SK-N-SH (cell line): ENCODE data around the gene ACKR3. TPM values are rescaled to one million over a fixed set of nuclear protein-coding genes. Genes with fewer than 3 reads are reported as not detected.

ENCODE experiments used
- CTCF ChIA-PET: fragments of 300-600, 350-600 bp; formaldehyde crosslinking; extraction: SDS; loops from one replicate; lab custom pipeline; 2021; lab: Yijun Ruan, JAX
- POLR2A ChIA-PET: fragments of 350-600 bp; sonication (Branson Sonifier 250); formaldehyde crosslinking; extraction: SDS; loops from one replicate; lab custom pipeline; 2020; ENCODE audit warnings: antibody characterized with exemption, inconsistent platforms; lab: Yijun Ruan, JAX
- DNase-seq: peaks from one replicate; pipeline ENCODE4 v3.0.0; 2012
- H2AFZ ChIP-seq: fragments of 200-600 bp; sonication (generic); 2 replicates; pipeline ENCODE4 v1.8.1; 2016; ENCODE audit warnings: antibody characterized with exemption, mild to moderate bottlenecking, low read depth
- H3F3A ChIP-seq: fragments of 200-600 bp; sonication (generic); replicated peaks from 2 replicates; pipeline ENCODE3; 2016; ENCODE audit warnings: antibody characterized with exemption, mild to moderate bottlenecking; ENCODE audit not compliant: insufficient read depth
- H3K27ac ChIP-seq, 2 experiments: fragments of 200-500 bp in 1 of 2; fragments of 200-600 bp in 1 of 2; sonication (Bioruptor generic) in 1 of 2; sonication (generic), shearing (Covaris generic) in 1 of 2; 2 replicates each; pipeline versions ENCODE4 v1.5.1 to v1.6.1; 2014 to 2016; ENCODE audit warnings: low read depth in 2 of 2, inconsistent platforms in 1 of 2, low read length in 1 of 2, mild to moderate bottlenecking in 1 of 2, mixed read lengths in 1 of 2
- H3K27me3 ChIP-seq: fragments of 200-600 bp; sonication (generic), shearing (Covaris generic); 2 replicates; pipeline ENCODE4 v1.6.1; 2016; ENCODE audit warnings: mixed run types; ENCODE audit not compliant: insufficient read depth
- H3K36me3 ChIP-seq, 2 experiments: fragments of 200-500 bp in 1 of 2; fragments of 200-600 bp in 1 of 2; sonication (Bioruptor generic) in 1 of 2; sonication (generic) in 1 of 2; replicated peaks in 1 of 2; 2 replicates each; pipeline versions ENCODE3 to v1.5.1; 2014 to 2016; ENCODE audit warnings: low read length in 1 of 2, mild to moderate bottlenecking in 1 of 2; ENCODE audit not compliant: insufficient read depth in 2 of 2, control insufficient read depth in 1 of 2
- H3K4me1 ChIP-seq, 2 experiments: fragments of 200-500 bp in 1 of 2; fragments of 200-600 bp in 1 of 2; sonication (Bioruptor generic) in 1 of 2; sonication (generic), shearing (Covaris generic) in 1 of 2; 2 replicates each; pipeline versions ENCODE4 v1.5.1 to v1.6.1; 2014 to 2016; ENCODE audit warnings: low read depth in 1 of 2, low read length in 1 of 2, mixed run types in 1 of 2; ENCODE audit not compliant: insufficient read depth in 2 of 2, control insufficient read depth in 1 of 2
- H3K4me2 ChIP-seq: fragments of 200-600 bp; sonication (generic), shearing (Covaris generic); 2 replicates; pipeline ENCODE4 v1.6.1; 2017; ENCODE audit warnings: mixed run types
- H3K4me3 ChIP-seq, 2 experiments: fragments of 200-500 bp in 1 of 2; fragments of 200-600 bp in 1 of 2; sonication (Bioruptor generic) in 1 of 2; sonication (generic), shearing (Covaris generic) in 1 of 2; 2 replicates each; pipeline versions ENCODE4 v1.5.1 to v1.8.1; 2014 to 2016; ENCODE audit warnings: low read depth in 2 of 2, inconsistent platforms in 1 of 2, low read length in 1 of 2, mild to moderate bottlenecking in 1 of 2, mixed read lengths in 1 of 2, moderate library complexity in 1 of 2
- H3K79me2 ChIP-seq: fragments of 200-600 bp; sonication (generic); 2 replicates; pipeline ENCODE4 v1.8.1; 2017; ENCODE audit warnings: mild to moderate bottlenecking; ENCODE audit not compliant: insufficient read depth
- H3K9ac ChIP-seq: fragments of 200-600 bp; sonication (generic); 2 replicates; pipeline ENCODE4 v1.6.1; 2017; ENCODE audit warnings: mixed run types
- H3K9me2 ChIP-seq: fragments of 200-600 bp; sonication (generic); 2 replicates; pipeline ENCODE4 v1.6.1; 2017; ENCODE audit warnings: mixed run types
- H3K9me3 ChIP-seq: fragments of 200-600 bp; sonication (generic); 2 replicates; pipeline ENCODE4 v1.6.1; 2017; ENCODE audit warnings: mixed run types, mild to moderate bottlenecking, moderate library complexity
- H4K20me1 ChIP-seq: fragments of 200-600 bp; sonication (generic); 2 replicates; pipeline ENCODE4 v1.6.1; 2017; ENCODE audit warnings: mild to moderate bottlenecking, mixed run types; ENCODE audit not compliant: insufficient read depth
- CHD2 ChIP-seq: fragments of 150-350 bp; IDR thresholded peaks from 2 replicates; pipeline ENCODE4 v1.6.1; 2018; ENCODE audit warnings: low read length; ENCODE audit not compliant: partially characterized antibody
- ELF1 ChIP-seq: IDR thresholded peaks from 2 replicates; pipeline ENCODE4 v1.4.0; 2012
- FOXM1 ChIP-seq: IDR thresholded peaks from 2 replicates; pipeline ENCODE4 v1.4.0; 2012; ENCODE audit warnings: low read depth, mild to moderate bottlenecking
- GATA2 ChIP-seq: sonication (generic); formaldehyde crosslinking; IDR thresholded peaks from 2 replicates; pipeline ENCODE4 v1.5.0; 2020; ENCODE audit warnings: mild to moderate bottlenecking, missing genetic modification reagents
- NFIC ChIP-seq: IDR thresholded peaks from 2 replicates; pipeline ENCODE4 v1.4.0; 2012; ENCODE audit warnings: borderline replicate concordance
- NRF1 ChIP-seq: IDR thresholded peaks from 2 replicates; pipeline ENCODE4 v1.6.1; 2012; ENCODE audit warnings: low read depth, mild to moderate bottlenecking, low read length
- PBX3 ChIP-seq: IDR thresholded peaks from 2 replicates; pipeline ENCODE4; 2012
- RAD21 ChIP-seq: IDR thresholded peaks from 2 replicates; pipeline ENCODE4 v1.6.1; 2012; ENCODE audit warnings: mild to moderate bottlenecking, low read length
- SMC3 ChIP-seq: IDR thresholded peaks from 2 replicates; pipeline ENCODE4 v1.6.1; 2012; ENCODE audit warnings: low read depth, low read length, improper control_type of control experiment
- TAF1 ChIP-seq: IDR thresholded peaks from 2 replicates; pipeline ENCODE4 v1.6.1; 2012; ENCODE audit warnings: low read depth, mild to moderate bottlenecking, low read length, moderate library complexity, borderline replicate concordance
- USF2 ChIP-seq: fragments of 150-350 bp; IDR thresholded peaks from 2 replicates; pipeline ENCODE4 v1.6.1; 2017; ENCODE audit warnings: antibody characterized with exemption, low read length, low read depth, borderline replicate concordance
- WGBS: methylation state at CpG from one replicate; pipeline ENCODE4 v1.1.6; 2017; ENCODE audit warnings: low lambda C conversion rate; 5-methylcytosine and 5-hydroxymethylcytosine counted together
- polyA plus RNA-seq, 3 experiments: library from polyadenylated mRNA; depleted of rRNA; stranded (reverse); fragments of >200 nt; gene quantifications; 2 replicates each; pipeline ENCODE4 v1.2.3, GENCODE V29; 2012
- TF ChIP-seq, protein P1 (sequence below): fragments of 200-600 bp; sonication (generic); IDR thresholded peaks from 2 replicates; pipeline ENCODE4 v1.6.1; 2017; ENCODE audit warnings: antibody characterized with exemption, mild to moderate bottlenecking, moderate library complexity
- TF ChIP-seq, protein P2 (sequence below): IDR thresholded peaks from 2 replicates; pipeline ENCODE4 v1.6.1; 2012; ENCODE audit warnings: mild to moderate bottlenecking, low read depth, low read length, moderate library complexity
- TF ChIP-seq, protein P3 (sequence below): IDR thresholded peaks from 2 replicates; pipeline ENCODE4 v1.4.0; 2012; ENCODE audit warnings: low read depth, borderline replicate concordance
- TF ChIP-seq, protein P4 (sequence below): IDR thresholded peaks from 2 replicates; pipeline ENCODE4 v1.4.0; 2012; ENCODE audit warnings: low read depth

Gene ACKR3
- polyA plus RNA-seq, 1 of the 3 experiments (the other 2 are of a cell fraction): not detected

GRCh38 chr2:236541008-236541562 is 28.5 kb upstream of the ACKR3 start:
- ChIA-PET CTCF (no interaction called here), POLR2A (no interaction called here)
- Histone ChIP-seq H3K9me2 (no peaks in the 10 kb centered on the region), H3K9ac (no peak overlapping the region), H4K20me1 (no peaks in the 10 kb centered on the region), H3K4me3 (no peak overlapping the region), H3K9me3 (no peaks in the 10 kb centered on the region), H3F3A (no peaks in the 10 kb centered on the region), H2AFZ (no peak overlapping the region), H3K27ac (no peak overlapping the region), H3K4me1 (no peaks in the 10 kb centered on the region), H3K36me3 (no peaks in the 10 kb centered on the region), H3K27me3 (peaks cover 5% of the 10 kb centered on the region; the same call in 1 of the 2 replicates), H3K79me2 (no peaks in the 10 kb centered on the region), H3K4me2 (no peak overlapping the region)
- no peak for DNase-seq
- WGBS: 14% methylated on average over 4 of the region's 4 CpGs
- TF ChIP-seq, protein P1, sequence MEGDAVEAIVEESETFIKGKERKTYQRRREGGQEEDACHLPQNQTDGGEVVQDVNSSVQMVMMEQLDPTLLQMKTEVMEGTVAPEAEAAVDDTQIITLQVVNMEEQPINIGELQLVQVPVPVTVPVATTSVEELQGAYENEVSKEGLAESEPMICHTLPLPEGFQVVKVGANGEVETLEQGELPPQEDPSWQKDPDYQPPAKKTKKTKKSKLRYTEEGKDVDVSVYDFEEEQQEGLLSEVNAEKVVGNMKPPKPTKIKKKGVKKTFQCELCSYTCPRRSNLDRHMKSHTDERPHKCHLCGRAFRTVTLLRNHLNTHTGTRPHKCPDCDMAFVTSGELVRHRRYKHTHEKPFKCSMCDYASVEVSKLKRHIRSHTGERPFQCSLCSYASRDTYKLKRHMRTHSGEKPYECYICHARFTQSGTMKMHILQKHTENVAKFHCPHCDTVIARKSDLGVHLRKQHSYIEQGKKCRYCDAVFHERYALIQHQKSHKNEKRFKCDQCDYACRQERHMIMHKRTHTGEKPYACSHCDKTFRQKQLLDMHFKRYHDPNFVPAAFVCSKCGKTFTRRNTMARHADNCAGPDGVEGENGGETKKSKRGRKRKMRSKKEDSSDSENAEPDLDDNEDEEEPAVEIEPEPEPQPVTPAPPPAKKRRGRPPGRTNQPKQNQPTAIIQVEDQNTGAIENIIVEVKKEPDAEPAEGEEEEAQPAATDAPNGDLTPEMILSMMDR: no peak
- TF ChIP-seq FOXM1 (no peak), NRF1 (no peak), TAF1 (no peak), NFIC (no peak), CHD2 (no peak), GATA2 (no peak), USF2 (no peak), ELF1 (no peak), RAD21 (no peak), SMC3 (no peak), PBX3 (no peak)
- TF ChIP-seq, protein P2, sequence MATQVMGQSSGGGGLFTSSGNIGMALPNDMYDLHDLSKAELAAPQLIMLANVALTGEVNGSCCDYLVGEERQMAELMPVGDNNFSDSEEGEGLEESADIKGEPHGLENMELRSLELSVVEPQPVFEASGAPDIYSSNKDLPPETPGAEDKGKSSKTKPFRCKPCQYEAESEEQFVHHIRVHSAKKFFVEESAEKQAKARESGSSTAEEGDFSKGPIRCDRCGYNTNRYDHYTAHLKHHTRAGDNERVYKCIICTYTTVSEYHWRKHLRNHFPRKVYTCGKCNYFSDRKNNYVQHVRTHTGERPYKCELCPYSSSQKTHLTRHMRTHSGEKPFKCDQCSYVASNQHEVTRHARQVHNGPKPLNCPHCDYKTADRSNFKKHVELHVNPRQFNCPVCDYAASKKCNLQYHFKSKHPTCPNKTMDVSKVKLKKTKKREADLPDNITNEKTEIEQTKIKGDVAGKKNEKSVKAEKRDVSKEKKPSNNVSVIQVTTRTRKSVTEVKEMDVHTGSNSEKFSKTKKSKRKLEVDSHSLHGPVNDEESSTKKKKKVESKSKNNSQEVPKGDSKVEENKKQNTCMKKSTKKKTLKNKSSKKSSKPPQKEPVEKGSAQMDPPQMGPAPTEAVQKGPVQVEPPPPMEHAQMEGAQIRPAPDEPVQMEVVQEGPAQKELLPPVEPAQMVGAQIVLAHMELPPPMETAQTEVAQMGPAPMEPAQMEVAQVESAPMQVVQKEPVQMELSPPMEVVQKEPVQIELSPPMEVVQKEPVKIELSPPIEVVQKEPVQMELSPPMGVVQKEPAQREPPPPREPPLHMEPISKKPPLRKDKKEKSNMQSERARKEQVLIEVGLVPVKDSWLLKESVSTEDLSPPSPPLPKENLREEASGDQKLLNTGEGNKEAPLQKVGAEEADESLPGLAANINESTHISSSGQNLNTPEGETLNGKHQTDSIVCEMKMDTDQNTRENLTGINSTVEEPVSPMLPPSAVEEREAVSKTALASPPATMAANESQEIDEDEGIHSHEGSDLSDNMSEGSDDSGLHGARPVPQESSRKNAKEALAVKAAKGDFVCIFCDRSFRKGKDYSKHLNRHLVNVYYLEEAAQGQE: no peak
- TF ChIP-seq, protein P3, sequence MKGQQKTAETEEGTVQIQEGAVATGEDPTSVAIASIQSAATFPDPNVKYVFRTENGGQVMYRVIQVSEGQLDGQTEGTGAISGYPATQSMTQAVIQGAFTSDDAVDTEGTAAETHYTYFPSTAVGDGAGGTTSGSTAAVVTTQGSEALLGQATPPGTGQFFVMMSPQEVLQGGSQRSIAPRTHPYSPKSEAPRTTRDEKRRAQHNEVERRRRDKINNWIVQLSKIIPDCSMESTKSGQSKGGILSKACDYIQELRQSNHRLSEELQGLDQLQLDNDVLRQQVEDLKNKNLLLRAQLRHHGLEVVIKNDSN: no peak
- TF ChIP-seq, protein P4, sequence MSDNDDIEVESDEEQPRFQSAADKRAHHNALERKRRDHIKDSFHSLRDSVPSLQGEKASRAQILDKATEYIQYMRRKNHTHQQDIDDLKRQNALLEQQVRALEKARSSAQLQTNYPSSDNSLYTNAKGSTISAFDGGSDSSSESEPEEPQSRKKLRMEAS: no peak
